ENCODE results near the gene OIT3.
"Not testable (repeated sequence)": the region's sequence is repeated elsewhere in the genome, so short reads cannot be mapped to it uniquely, and the experiment has no call there.

OIT3 gene

GRCh38 chr10:72904806-72905205 is 11.3 kb downstream of the OIT3 start:
- DNase-seq, result no peak

GRCh38 chr10:72906446-72906845 is 12.9 kb downstream of the OIT3 start:
- DNase-seq, result no peak

GRCh38 chr10:72910705-72911104 is 17.2 kb downstream of the OIT3 start:
- DNase-seq, result no peak

- no peak for DNase-seq
Observed at GRCh38 chr10:72911758-72912157, 18.2 kb downstream of the OIT3 start.

GRCh38 chr10:72912736-72913135 is 19.2 kb downstream of the OIT3 start:
- no peak for DNase-seq

- DNase-seq, result no peak
Observed at GRCh38 chr10:72913287-72913686, 19.7 kb downstream of the OIT3 start.

GRCh38 chr10:72917201-72917600 is 23.7 kb downstream of the OIT3 start:
- DNase-seq, result not testable (repeated sequence)

GRCh38 chr10:72917803-72918332 is 24.3 kb downstream of the OIT3 start:
- DNase-seq, result not testable (repeated sequence)

- peak; percentile 7 for DNase-seq
Observed at GRCh38 chr10:72918352-72918751, 24.8 kb downstream of the OIT3 start.

GRCh38 chr10:72921147-72921683 is 27.7 kb downstream of the OIT3 start:
- DNase-seq, result not testable (repeated sequence)

GRCh38 chr10:72924351-72924750 is 30.8 kb downstream of the OIT3 start:
- no peak for DNase-seq

- no peak for DNase-seq
Observed at GRCh38 chr10:72925951-72926465, 32.5 kb downstream of the OIT3 start.

GRCh38 chr10:72927485-72927884 is 33.9 kb downstream of the OIT3 start:
- no peak for DNase-seq

- no peak for DNase-seq
Observed at GRCh38 chr10:72928798-72929197, 35.3 kb downstream of the OIT3 start.

GRCh38 chr10:72930276-72930675 is 36.7 kb downstream of the OIT3 start:
- DNase-seq, result no peak

GRCh38 chr10:72932259-72933015 is 38.9 kb downstream of the OIT3 start:
- no peak for DNase-seq

GRCh38 chr10:72935361-72935760 is 41.8 kb downstream of the OIT3 start:
- no peak for DNase-seq

- no peak for DNase-seq
Observed at GRCh38 chr10:72943498-72944234, 50.1 kb downstream of the OIT3 start.

- DNase-seq, result no peak
Observed at GRCh38 chr10:72946963-72947362, 53.4 kb downstream of the OIT3 start.

- DNase-seq, result no peak
Observed at GRCh38 chr10:72948762-72949161, 55.2 kb downstream of the OIT3 start.

- DNase-seq, result no peak
Observed at GRCh38 chr10:72951760-72952159, 58.2 kb downstream of the OIT3 start.

- DNase-seq, result peak; percentile 85
Observed at GRCh38 chr10:72952189-72952588, 58.6 kb downstream of the OIT3 start.

- peak; percentile 91 for DNase-seq
Observed at GRCh38 chr10:72952642-72953158, 59.2 kb downstream of the OIT3 start.
